Stomach smooth muscle (tissue), 2 donors: ENCODE measurements around the gene IGFBP2.
A peak's percentile ranks its signal among the peaks of the same experiment; 100 is the strongest.

Source experiments
- H3K27ac ChIP-seq: one replicate; pipeline ENCODE4 v1.7.0; 2013; ENCODE audit warnings: mild to moderate bottlenecking, low read length, inconsistent platforms
- H3K27me3 ChIP-seq, 2 donors: one replicate each; pipeline ENCODE4 v1.7.0; 2013; ENCODE audit warnings: low read length in 2 of 2; ENCODE audit not compliant: insufficient read depth in 2 of 2, control insufficient read depth in 1 of 2
- H3K36me3 ChIP-seq, 2 donors: one replicate each; pipeline ENCODE4 v1.7.0; 2013; ENCODE audit warnings: low read length in 2 of 2; ENCODE audit not compliant: control insufficient read depth in 2 of 2, insufficient read depth in 2 of 2
- H3K4me1 ChIP-seq: one replicate; pipeline ENCODE4 v1.7.0; 2013; ENCODE audit warnings: low read length; ENCODE audit not compliant: control insufficient read depth, insufficient read depth
- H3K4me3 ChIP-seq, 2 donors: one replicate each; pipeline ENCODE4 v1.7.0; 2013; ENCODE audit warnings: low read length in 2 of 2
- H3K9ac ChIP-seq, 2 donors: one replicate each; pipeline ENCODE4 v1.7.0; 2013; ENCODE audit warnings: low read length in 2 of 2, mild to moderate bottlenecking in 1 of 2
- H3K9me3 ChIP-seq, 2 donors: one replicate each; pipeline ENCODE4 v1.7.0; 2013; ENCODE audit warnings: low read length in 2 of 2; ENCODE audit not compliant: control insufficient read depth in 2 of 2
- donor health status: healthy.
- donor health status: Pancreatic carcinoma.

Gene IGFBP2

GRCh38 chr2:216644842-216645635 lies 11.8 kb downstream of the IGFBP2 start:
- no peaks in the 10 kb centered on the region for H3K9me3 ChIP-seq
- no peaks in the 10 kb centered on the region for H3K27me3 ChIP-seq
- H3K4me3 ChIP-seq = no peak overlapping the region
- peak overlapping the region; percentile 24 for H3K27ac ChIP-seq
- peaks cover 0 to 8% of the 10 kb centered on the region in 2 donors for H3K36me3 ChIP-seq
- peaks cover 41% of the 10 kb centered on the region for H3K4me1 ChIP-seq
- H3K9ac ChIP-seq = no peak overlapping the region

GRCh38 chr2:216645636-216645950 lies 12.4 kb downstream of the IGFBP2 start:
- H3K4me3 ChIP-seq = no peak overlapping the region
- H3K4me1 ChIP-seq = peaks cover 47% of the 10 kb centered on the region
- peaks cover 0 to 5% of the 10 kb centered on the region in 2 donors for H3K36me3 ChIP-seq
- no peaks in the 10 kb centered on the region for H3K27me3 ChIP-seq
- H3K9ac ChIP-seq = no peak overlapping the region
- H3K27ac ChIP-seq = no peak overlapping the region
- no peaks in the 10 kb centered on the region for H3K9me3 ChIP-seq

GRCh38 chr2:216646116-216646515 lies 12.9 kb downstream of the IGFBP2 start:
- Histone ChIP-seq H3K4me3 (no peak overlapping the region), H3K27ac (no peak overlapping the region), H3K36me3 (no peaks in the 10 kb centered on the region), H3K9ac (no peak overlapping the region), H3K9me3 (no peaks in the 10 kb centered on the region), H3K27me3 (no peaks in the 10 kb centered on the region), H3K4me1 (peaks cover 47% of the 10 kb centered on the region)

- Histone ChIP-seq H3K9me3 (no peaks in the 10 kb centered on the region), H3K9ac (no peak overlapping the region), H3K27me3 (no peaks in the 10 kb centered on the region), H3K4me3 (no peak overlapping the region), H3K27ac (peak overlapping the region; percentile 55), H3K4me1 (peaks cover 54% of the 10 kb centered on the region), H3K36me3 (no peaks in the 10 kb centered on the region)
Observed at GRCh38 chr2:216648105-216648504, 14.9 kb downstream of the IGFBP2 start.

GRCh38 chr2:216649574-216649973 lies 16.4 kb downstream of the IGFBP2 start:
- Histone ChIP-seq H3K27ac (peak overlapping the region; percentile 37), H3K4me1 (peaks cover 52% of the 10 kb centered on the region), H3K9me3 (no peaks in the 10 kb centered on the region), H3K4me3 (no peak overlapping the region), H3K27me3 (no peaks in the 10 kb centered on the region), H3K36me3 (no peaks in the 10 kb centered on the region), H3K9ac (no peak overlapping the region)

- H3K27ac ChIP-seq = peak overlapping the region; percentile 46
- peaks cover 45% of the 10 kb centered on the region for H3K4me1 ChIP-seq
- no peak overlapping the region for H3K9ac ChIP-seq
Observed at GRCh38 chr2:216650626-216651257, 17.5 kb downstream of the IGFBP2 start.

GRCh38 chr2:216651351-216651881 lies 18.2 kb downstream of the IGFBP2 start:
- H3K4me1 ChIP-seq = peaks cover 43% of the 10 kb centered on the region
- peaks cover 0 to under 1% of the 10 kb centered on the region in 2 donors for H3K36me3 ChIP-seq
- H3K9ac ChIP-seq = no peak overlapping the region
- H3K27me3 ChIP-seq = no peaks in the 10 kb centered on the region
- no peaks in the 10 kb centered on the region for H3K9me3 ChIP-seq
- H3K4me3 ChIP-seq = no peak overlapping the region
- H3K27ac ChIP-seq = peak overlapping the region; percentile 46

More at GRCh38 chr2:216650626-216651257, 17.5 kb downstream of the IGFBP2 start:
- Histone ChIP-seq H3K27me3 (no peaks in the 10 kb centered on the region), H3K4me3 (no peak overlapping the region), H3K9me3 (no peaks in the 10 kb centered on the region), H3K36me3 (no peaks in the 10 kb centered on the region)

GRCh38 chr2:216652566-216652965 lies 19.3 kb downstream of the IGFBP2 start:
- no peak overlapping the region for H3K4me3 ChIP-seq
- peaks cover 47% of the 10 kb centered on the region for H3K4me1 ChIP-seq
- peaks cover 0 to 5% of the 10 kb centered on the region in 2 donors for H3K36me3 ChIP-seq
- H3K27ac ChIP-seq = no peak overlapping the region
- no peaks in the 10 kb centered on the region for H3K9me3 ChIP-seq
- no peaks in the 10 kb centered on the region for H3K27me3 ChIP-seq
- H3K9ac ChIP-seq = no peak overlapping the region

- no peak overlapping the region for H3K27ac ChIP-seq
- peaks cover 46% of the 10 kb centered on the region for H3K4me1 ChIP-seq
- H3K9ac ChIP-seq = no peak overlapping the region
- H3K27me3 ChIP-seq = no peaks in the 10 kb centered on the region
- H3K36me3 ChIP-seq = peaks cover 0 to 5% of the 10 kb centered on the region in 2 donors
- H3K9me3 ChIP-seq = no peaks in the 10 kb centered on the region
- H3K4me3 ChIP-seq = no peak overlapping the region
Observed at GRCh38 chr2:216653093-216653799, 20.0 kb downstream of the IGFBP2 start.

GRCh38 chr2:216653931-216654365 lies 20.7 kb downstream of the IGFBP2 start:
- Histone ChIP-seq H3K27ac (no peak overlapping the region), H3K9ac (no peak overlapping the region), H3K27me3 (no peaks in the 10 kb centered on the region), H3K4me3 (no peak overlapping the region), H3K9me3 (no peaks in the 10 kb centered on the region), H3K4me1 (peaks cover 46% of the 10 kb centered on the region), H3K36me3 (peaks cover 0 to 5% of the 10 kb centered on the region in 2 donors)
